Right lobe of liver (tissue), 6 donors: Measurements from ENCODE around the gene LIFR. TPM values are rescaled to one million over a fixed set of nuclear protein-coding genes. Genes with fewer than 3 reads are reported as not detected.

ENCODE experiments used
- ATAC-seq, 4 donors: fragments of 200-7000 bp; cut with Tn5 transposase; one replicate each; pipeline ENCODE4 v1.9.1; 2020; ENCODE audit warnings: mild to moderate bottlenecking in 4 of 4, moderate library complexity in 4 of 4
- DNase-seq, 3 donors: peaks; one replicate each; pipeline ENCODE4 v3.0.0-alpha.2; 2020
- H3K27ac ChIP-seq, 3 donors: fragments of 200-600 bp; one replicate each; pipeline ENCODE4 v1.8.0; 2022
- H3K27me3 ChIP-seq, 2 donors: fragments of 200-600 bp; one replicate each; pipeline ENCODE4 v1.8.0; 2022
- H3K36me3 ChIP-seq, 4 donors: fragments of 200-600 bp; sonication (generic) in 1 of 4; one replicate each; pipeline versions ENCODE4 v1.5.1 to v1.8.0; 2017 to 2022; ENCODE audit warnings: control low read depth in 1 of 4
- H3K4me1 ChIP-seq, 4 donors: fragments of 200-600 bp; sonication (generic) in 1 of 4; one replicate each; pipeline versions ENCODE4 v1.5.1 to v1.8.0; 2017 to 2022; ENCODE audit warnings: control low read depth in 1 of 4
- H3K4me3 ChIP-seq, 3 donors: fragments of 200-600 bp; one replicate each; pipeline ENCODE4 v1.8.0; 2022
- H3K9me3 ChIP-seq, 4 donors: fragments of 200-600 bp; sonication (generic) in 1 of 4; one replicate each; pipeline versions ENCODE4 v1.5.1 to v1.8.0; 2017 to 2022; ENCODE audit warnings: control low read depth in 1 of 4
- POLR2A ChIP-seq: fragments of 450-650 bp; IDR thresholded peaks from one replicate; pipeline ENCODE4 v1.6.1; 2017; ENCODE audit warnings: antibody characterized with exemption, mild to moderate bottlenecking
- WGBS: methylation state at CpG from one replicate; pipeline ENCODE4 v1.1.6; 2018; ENCODE audit warnings: low coverage, low lambda C conversion rate; ENCODE audit not compliant: insufficient coverage; ENCODE audit errors: missing lambda C conversion rate; 5-methylcytosine and 5-hydroxymethylcytosine counted together
- intact Hi-C, 2 donors: fragments of 100-400 bp; cut with DNase I; formaldehyde crosslinking; loops; one replicate each; pipeline versions ENCODE4 v1.11.2 to v1.14.1; 2022
- total RNA-seq, 6 experiments: library from RNA; depleted of rRNA in 2 of 6; stranded (reverse); fragments of >200 nt in 2 of 6; fragmentation: NEBNext Ultra II Directional in 3 of 6; extraction: Animal tissue kit (Norgen Biotek cat#: 25700) in 3 of 6; gene quantifications; one replicate each; pipeline versions ENCODE4 v1.1.0 to v1.2.4, GENCODE V29; 2016 to 2023
- TF ChIP-seq, protein P1 (sequence below), 4 donors: fragments of 200-600 bp in 3 of 4; fragments of 450-650 bp in 1 of 4; IDR thresholded peaks; one replicate each; pipeline versions ENCODE4 v1.5.1 to v1.8.0; 2016 to 2022; ENCODE audit warnings: antibody characterized with exemption in 4 of 4, mild to moderate bottlenecking in 2 of 4
- donor health status: DM: no; HTN: yes; CAD: no.
- donor health status: DM: no; HTN: no; CAD: no.
- donor health status: DM: no; HTN: no; CAD: no.
- donor health status: DM: no; HTN: yes; CAD: no.
- donor health status: DM: no; HTN: yes; CAD: no.

Gene LIFR
- total RNA-seq, 6 experiments from 2014 or later: 14.3 to 52.1 (median 28.2) TPM

DNA sequence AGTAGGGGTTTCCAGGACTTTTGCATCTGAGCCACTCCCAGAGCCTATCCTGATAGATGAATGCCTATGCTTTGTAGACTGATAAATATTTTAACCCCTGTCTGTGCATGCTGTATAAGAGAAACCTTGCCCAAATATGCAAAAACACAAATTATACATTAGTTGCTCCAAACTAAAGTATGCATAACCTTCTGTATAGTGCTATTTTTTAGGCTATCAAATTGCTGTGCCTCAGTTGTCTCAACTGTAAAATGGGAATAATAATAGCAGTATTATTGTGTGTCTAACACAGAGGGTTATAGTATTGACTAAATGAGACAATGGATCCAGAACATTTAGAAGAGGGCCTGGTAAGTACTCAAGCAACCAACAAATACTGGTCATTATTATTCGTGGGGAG lies 117.7 kb downstream of the LIFR start:
- intact Hi-C loops: no loop called here
- no peak for ATAC-seq
- Histone ChIP-seq H3K27me3 (no peaks in the 10 kb centered on the region), H3K4me1 (no peaks in the 10 kb centered on the region), H3K4me3 (no peak overlapping the region), H3K9me3 (no peaks in the 10 kb centered on the region), H3K27ac (no peak overlapping the region), H3K36me3 (no peaks in the 10 kb centered on the region)
- no peak for TF ChIP-seq POLR2A
- TF ChIP-seq, protein P1, sequence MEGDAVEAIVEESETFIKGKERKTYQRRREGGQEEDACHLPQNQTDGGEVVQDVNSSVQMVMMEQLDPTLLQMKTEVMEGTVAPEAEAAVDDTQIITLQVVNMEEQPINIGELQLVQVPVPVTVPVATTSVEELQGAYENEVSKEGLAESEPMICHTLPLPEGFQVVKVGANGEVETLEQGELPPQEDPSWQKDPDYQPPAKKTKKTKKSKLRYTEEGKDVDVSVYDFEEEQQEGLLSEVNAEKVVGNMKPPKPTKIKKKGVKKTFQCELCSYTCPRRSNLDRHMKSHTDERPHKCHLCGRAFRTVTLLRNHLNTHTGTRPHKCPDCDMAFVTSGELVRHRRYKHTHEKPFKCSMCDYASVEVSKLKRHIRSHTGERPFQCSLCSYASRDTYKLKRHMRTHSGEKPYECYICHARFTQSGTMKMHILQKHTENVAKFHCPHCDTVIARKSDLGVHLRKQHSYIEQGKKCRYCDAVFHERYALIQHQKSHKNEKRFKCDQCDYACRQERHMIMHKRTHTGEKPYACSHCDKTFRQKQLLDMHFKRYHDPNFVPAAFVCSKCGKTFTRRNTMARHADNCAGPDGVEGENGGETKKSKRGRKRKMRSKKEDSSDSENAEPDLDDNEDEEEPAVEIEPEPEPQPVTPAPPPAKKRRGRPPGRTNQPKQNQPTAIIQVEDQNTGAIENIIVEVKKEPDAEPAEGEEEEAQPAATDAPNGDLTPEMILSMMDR (IDR thresholded peaks at IDR 0.05): no peak
- no peak for DNase-seq
- WGBS: 60% methylated on average over 1 of the region's 1 CpG

DNA sequence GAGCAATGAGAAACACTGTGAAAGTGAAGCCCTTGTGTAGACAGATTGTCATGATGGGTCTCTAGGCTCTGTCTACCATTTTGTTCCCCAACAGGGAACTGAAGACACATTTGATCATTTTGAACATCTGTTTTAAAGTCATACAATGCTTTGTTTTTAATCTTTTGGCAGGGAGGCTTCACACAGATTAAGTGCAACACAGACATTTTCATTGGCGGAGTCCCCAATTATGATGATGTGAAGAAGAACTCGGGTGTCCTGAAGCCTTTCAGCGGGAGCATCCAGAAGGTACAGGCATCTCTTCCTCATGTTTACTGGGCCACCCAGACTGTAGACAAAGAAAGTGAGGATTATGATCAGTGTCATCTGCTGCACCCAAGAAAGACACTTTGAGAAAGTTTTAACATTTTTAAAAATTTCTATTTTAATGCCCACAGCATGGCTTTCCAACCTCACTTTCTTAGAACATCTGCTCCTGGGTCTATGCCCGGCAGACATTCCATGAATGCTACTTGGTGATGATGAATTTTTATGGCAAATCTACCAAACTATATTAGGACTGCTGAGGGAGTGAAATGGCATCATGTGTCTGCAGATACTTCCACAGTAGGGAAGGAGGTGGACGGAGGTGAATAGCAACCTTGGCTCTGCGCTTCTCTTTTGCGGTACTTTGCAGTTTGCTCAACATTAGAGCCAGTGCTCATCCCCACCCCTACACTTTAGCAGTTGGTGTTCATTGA lies 121.3 kb downstream of the LIFR start:
- ATAC-seq (no peak), DNase-seq (no peak)
- no peak for TF ChIP-seq POLR2A
- intact Hi-C loops: no loop called here
- no peak overlapping the region for H3K4me3 ChIP-seq
- no peaks in the 10 kb centered on the region for H3K9me3 ChIP-seq
- no peaks in the 10 kb centered on the region for H3K36me3 ChIP-seq
- H3K27ac ChIP-seq: no peak overlapping the region
- H3K4me1 ChIP-seq: no peaks in the 10 kb centered on the region
- 85% methylated on average over 6 of the region's 7 CpGs for WGBS
- H3K27me3 ChIP-seq: no peaks in the 10 kb centered on the region

DNA sequence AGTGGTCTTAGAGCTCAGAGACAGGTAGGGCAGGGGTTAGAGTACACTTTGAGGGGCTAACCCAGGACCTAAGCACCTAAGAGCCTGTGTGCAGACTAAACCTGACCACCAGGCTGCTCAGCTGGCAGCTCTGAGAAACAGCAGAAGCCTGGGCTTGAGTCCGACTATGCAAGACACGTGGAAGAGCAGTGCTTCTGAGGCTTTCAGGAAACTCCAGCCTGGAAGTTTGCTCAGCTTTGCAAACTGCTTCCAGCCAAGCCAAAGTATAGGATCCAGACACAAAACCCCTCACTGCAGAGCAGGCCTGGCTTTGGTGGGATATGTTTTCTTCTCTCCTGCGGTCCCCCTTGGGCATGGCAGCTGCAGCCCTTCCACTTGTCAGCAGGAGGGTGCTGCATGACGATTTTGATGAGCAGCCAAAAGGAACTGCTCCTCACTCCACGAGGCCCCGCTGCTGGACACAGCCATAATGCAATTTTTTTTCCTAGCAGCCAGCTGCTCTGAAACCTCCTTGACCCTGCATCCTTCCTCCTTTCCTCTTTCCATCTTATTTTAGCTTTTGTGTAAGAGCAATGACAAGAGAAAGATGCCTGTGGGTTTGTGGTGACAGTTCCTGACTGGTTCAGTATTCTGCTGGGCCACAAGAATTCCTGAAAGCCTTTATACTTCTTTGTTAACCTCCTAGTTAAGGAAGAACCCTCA lies 123.1 kb downstream of the LIFR start:
- intact Hi-C loops: no loop called here
- H3K27ac ChIP-seq: no peak overlapping the region
- H3K36me3 ChIP-seq: no peaks in the 10 kb centered on the region
- TF ChIP-seq, protein P1 (IDR thresholded peaks at IDR 0.05): no peak
- no peak for TF ChIP-seq POLR2A
- H3K27me3 ChIP-seq: no peaks in the 10 kb centered on the region
- H3K4me3 ChIP-seq: no peak overlapping the region
- no peaks in the 10 kb centered on the region for H3K9me3 ChIP-seq
- DNase-seq: no peak
- WGBS: 32% methylated on average over 3 of the region's 6 CpGs
- peak; percentile 48 to 70 (median 53) for ATAC-seq
- no peaks in the 10 kb centered on the region for H3K4me1 ChIP-seq

DNA sequence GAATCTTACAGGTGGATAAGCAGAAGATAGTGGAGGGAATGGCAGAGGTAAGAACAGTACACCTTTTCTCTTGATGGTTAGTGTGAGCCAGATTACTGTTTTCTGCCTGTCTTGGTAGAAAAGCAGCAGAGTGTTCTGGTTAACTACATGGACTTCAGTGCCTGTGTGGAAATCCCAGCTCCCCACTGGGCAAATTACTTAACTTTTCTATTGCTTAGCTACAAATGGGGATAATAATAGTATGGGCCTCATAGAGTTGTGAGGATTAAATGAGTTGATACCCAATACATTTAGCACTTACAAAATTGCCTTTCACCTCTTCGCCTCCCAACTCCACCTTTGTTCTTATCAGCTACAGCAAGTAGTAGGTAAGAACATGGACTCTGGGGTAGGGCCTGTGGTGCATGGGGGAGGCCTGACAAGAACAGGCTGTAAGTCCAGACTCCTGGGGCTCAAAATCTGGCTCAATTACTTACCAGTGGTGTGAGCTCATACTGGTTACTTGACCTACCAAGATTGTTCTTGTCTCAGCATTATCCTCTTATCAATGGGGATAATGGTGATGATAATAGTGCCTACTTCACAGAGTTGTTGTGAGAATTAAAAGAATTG lies 125.1 kb downstream of the LIFR start:
- no peak overlapping the region for H3K27ac ChIP-seq
- TF ChIP-seq, protein P1 (IDR thresholded peaks at IDR 0.05): no peak
- no peak for TF ChIP-seq POLR2A
- DNase-seq: no peak
- WGBS: 100% methylated on average over 1 of the region's 1 CpG
- no peaks in the 10 kb centered on the region for H3K4me1 ChIP-seq
- no peaks in the 10 kb centered on the region for H3K27me3 ChIP-seq
- H3K36me3 ChIP-seq: no peaks in the 10 kb centered on the region
- H3K4me3 ChIP-seq: no peak overlapping the region
- intact Hi-C loops: no loop called here
- no peaks in the 10 kb centered on the region for H3K9me3 ChIP-seq
- ATAC-seq: no peak
